Fibroblast of pulmonary artery (primary cell): ENCODE measurements around the gene FAM120B.
A peak's percentile ranks its signal among the peaks of the same experiment; 100 is the strongest.

Source experiments
- DNase-seq: peaks from one replicate; pipeline ENCODE4 v3.0.0-alpha.2; 2010; ENCODE audit warnings: low read depth
- H3K4me3 ChIP-seq: replicated peaks from 2 replicates; pipeline ENCODE4 v1.5.1; 2011; ENCODE audit warnings: low read depth, mild to moderate bottlenecking, control low read depth, low read length, moderate library complexity
- CTCF ChIP-seq: IDR thresholded peaks from 2 replicates; pipeline ENCODE4 v1.5.1; 2011; ENCODE audit warnings: mild to moderate bottlenecking, control low read depth, low read length, inconsistent platforms; ENCODE audit errors: missing control alignments

The FAM120B gene

DNA sequence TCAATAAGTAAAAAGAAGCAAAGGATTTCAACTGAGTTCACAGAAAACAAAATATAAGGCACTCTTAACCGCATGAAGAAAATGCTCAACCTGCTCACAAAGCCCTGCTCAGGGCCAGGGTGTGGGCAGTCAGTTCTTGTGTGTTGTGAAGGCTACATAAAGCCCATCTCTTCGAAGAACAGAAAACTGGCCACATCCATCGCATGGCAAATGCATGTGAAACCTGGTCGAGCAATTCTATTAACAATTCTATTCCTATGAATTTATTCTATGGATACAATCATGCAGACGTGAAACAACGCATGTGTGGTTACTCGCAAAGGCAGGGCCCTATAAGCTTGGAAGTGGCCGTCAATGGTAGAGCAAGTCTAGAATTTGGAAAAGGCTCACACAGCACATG is 136.0 kb downstream of the FAM120B start:
- DNase-seq = no peak
- TF ChIP-seq CTCF = no peak
- no peak overlapping the region for H3K4me3 ChIP-seq

DNA sequence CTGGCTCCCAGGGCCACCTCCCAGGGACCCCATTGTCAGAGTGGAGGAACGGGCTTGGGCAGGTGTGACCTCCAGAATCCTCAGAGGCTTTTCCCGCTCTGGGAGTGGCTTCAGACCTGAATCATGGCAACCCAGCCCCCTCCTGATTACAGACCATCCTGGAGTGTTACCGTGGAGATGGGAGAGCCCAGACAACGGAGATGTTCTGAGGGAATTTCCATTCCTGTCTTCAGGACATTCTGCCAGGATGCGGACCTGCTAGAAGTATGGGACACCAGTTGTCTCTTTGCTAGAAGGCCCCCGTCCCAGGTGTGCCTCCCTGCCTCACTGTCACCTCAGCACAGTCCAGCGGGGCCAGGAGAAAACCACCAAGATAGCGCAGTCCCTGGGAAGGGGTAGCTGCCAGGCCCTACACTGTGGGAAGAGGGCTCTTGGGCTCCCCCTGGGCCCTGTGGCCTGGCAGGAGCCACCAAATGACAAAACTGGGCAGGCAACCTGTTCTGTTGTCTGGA is 136.6 kb downstream of the FAM120B start:
- H3K4me3 ChIP-seq = no peak overlapping the region
- peak; percentile 1 for TF ChIP-seq CTCF
- no peak for DNase-seq

GRCh38 chr6:170444056-170444591 is 137.6 kb downstream of the FAM120B start:
- no peak overlapping the region for H3K4me3 ChIP-seq
- TF ChIP-seq CTCF = no peak
- no peak for DNase-seq

DNA sequence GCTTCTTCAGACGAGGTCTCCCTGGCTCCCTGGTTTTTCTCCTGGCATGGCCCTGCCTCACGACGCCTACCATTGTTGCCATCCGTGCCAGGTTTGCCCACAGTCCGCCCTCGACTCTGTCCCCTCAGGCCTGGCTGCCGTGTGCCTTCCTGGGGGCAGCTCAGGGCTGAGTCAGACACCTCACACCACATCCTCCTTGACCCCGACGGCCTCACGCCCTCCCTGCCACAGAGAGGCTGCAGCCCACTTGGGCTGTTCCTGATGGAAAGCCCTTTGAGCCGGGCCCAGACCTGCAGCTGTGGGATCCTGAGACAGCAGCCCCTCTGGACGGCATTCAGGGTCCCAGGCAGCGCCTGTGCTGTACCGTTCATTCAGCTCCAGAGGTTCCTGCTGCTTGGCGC is 138.3 kb downstream of the FAM120B start:
- no peak for TF ChIP-seq CTCF
- no peak for DNase-seq
- H3K4me3 ChIP-seq = no peak overlapping the region

DNA sequence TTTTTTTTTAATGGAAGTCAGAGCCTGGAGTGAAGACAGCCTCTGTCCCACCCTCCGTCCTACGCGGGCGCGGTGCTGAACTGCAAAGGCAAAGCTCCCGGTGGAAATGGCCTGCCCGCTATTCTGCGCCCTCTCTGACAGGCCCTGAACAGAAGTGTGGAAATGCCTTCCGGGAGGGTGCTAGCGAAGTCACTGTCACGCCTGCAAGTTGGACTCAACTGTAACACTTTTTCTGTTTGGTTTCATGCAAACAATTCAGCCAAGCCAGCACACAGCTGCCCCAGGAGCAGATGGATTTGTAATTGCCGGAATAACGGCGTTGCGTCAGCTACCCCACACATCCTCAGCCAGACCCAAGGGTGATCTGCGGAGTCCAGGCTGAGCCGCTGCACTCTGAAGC is 138.9 kb downstream of the FAM120B start:
- H3K4me3 ChIP-seq = no peak overlapping the region
- no peak for DNase-seq
- no peak for TF ChIP-seq CTCF

DNA sequence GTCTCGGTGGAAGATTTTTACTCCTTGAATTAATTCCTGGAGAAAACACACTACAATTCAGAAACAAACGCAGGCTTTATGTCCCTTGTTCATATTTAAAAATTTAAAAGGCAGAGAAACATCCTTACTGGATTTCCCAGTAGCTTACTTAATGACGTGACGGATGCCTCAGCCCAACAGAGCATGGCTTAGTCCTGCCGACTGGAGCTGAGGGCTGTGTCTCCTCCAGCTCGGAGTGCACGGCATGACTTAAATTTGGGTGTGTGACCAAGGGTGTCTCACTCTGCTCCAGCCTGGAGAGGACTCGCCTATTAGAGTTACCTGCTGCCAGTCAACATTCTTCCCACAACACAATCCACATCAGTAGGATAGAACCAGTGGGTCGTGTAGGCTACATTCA is 139.4 kb downstream of the FAM120B start:
- H3K4me3 ChIP-seq = no peak overlapping the region
- no peak for DNase-seq
- no peak for TF ChIP-seq CTCF

- no peak for DNase-seq
- no peak for TF ChIP-seq CTCF
- no peak overlapping the region for H3K4me3 ChIP-seq
These were observed 140.4 kb downstream of the FAM120B start for GRCh38 chr6:170446841-170447560.
